ENCODE data around the gene FIZ1.

FIZ1 gene

GRCh38 chr19:55611983-55612645, 12.8 kb upstream of the FIZ1 start:
- no peak for DNase-seq

DNA sequence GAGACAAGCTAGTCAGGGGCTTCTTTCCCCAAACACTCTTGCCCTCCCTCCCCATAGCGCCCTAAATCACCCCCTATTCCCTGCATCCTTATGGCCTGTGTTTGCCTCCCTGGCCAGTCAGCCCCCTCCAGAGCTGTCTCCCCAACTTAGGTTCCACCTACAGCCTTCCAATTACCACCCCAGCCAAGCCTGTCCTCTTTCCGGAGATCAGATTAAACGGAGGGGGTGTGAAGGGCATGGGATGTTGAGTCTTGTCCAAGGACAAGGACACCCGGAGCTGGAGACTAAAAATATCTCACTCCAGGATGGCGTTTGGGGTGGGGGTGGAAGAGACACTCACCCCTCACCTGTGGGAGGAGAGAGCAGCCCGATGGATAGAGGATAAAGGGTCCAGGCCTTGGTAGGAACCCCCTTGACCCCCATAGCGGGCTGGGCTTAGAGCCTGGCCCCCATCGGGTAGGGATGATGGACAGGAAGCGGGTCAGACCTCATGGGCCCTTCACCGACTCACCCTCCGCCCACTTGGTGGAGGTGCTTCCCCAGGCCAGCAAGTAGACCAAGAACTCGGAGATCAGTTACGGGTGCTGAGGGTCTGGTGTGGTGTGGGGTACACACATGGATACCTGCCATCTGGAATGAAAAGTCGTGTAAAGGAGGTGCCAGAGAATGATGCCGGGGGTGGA, 12.1 kb upstream of the FIZ1 start:
- DNase-seq, result no peak

- no peak for DNase-seq
These were observed 10.0 kb upstream of the FIZ1 start for GRCh38 chr19:55609326-55609725.

GRCh38 chr19:55606817-55607216, 7.5 kb upstream of the FIZ1 start:
- DNase-seq, result no peak

DNA sequence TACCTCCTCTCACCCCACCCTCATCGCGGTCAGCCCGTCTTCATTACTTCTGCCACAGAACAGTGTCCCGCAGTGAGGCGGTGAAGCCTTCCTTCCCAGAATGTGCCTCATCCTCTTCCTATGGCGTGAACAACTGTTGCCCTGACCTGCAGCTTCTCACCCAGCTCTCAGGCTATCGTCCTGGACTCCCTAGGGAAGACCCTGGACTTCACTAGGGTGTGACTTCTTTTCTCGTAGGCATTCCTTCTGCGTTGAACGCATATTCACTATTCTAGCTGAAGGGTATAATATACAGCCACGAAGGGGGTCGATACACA, 7.1 kb upstream of the FIZ1 start:
- no peak for DNase-seq

DNA sequence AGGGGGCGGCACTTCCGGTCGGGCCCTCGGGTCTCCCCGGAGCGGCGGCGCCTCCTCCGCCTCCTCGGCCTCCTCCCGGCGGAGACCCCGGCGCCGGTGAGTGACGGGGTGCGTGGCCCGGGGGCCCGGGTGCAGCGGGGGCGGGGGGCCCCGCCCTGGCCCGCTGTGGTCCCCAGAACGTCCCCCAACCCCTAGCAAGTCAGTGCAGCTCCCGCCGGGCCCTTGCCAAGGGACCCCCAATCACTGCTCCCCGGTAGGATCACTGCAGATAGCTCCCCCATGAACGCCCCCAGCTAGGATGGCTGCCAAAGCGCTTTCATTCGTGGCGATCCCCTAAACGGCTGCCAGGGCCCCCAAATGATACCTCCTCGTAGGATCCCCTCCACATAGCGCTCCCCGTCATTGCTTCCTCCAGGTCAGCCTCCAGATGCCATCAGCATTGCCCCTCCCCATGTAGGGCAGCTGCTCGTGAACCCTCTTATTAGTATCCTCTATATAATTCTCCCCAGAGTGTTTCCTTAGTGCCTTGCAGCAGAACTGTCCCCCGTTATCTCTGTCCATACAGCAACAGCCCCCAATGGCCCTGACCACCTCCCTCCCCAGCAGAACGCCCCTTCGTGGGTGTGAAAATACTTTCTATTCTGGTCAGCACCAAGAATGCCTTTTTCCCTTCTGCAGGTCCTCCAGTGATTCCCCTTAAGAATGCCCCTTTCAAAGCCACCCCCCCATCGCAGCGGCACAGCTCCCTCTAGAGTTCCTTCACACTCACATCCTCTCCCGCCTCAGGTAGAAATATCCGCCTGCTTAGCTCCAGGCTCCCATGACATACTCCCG, 6.5 kb upstream of the FIZ1 start, which contains the start of gene ZNF865:
Gene ZNF865, plus strand, starts transcription at position 11 of the 834 bp plus-strand sequence. CDS start 7,972 bp downstream, outside the sequence.
- DNase-seq, result peak; percentile 80

DNA sequence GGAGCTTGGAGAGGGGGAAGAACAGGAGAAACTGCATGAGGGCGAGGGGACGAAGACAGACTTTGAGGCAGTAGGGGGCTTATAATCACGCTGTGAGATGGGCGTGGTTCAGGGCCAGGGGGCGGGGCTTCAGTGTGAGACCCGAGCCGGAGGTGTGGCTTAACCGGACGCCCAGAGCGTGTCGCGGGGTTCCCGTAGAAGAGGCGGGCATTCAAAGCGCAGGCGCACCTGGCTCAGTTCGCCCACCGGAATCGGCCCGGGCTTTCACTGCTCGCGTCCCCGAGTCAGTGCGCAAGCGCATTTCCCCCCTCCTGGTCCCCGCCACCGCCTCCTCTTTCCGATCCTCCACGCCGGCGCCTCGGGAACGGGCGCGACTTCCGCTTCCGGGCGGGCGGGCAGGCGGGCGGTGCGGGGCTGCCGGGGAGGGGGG, 5.9 kb upstream of the FIZ1 start:
- DNase-seq, result peak; percentile 99

GRCh38 chr19:55603581-55604292, 4.4 kb upstream of the FIZ1 start:
- DNase-seq, result no peak

GRCh38 chr19:55603115-55603514, 3.8 kb upstream of the FIZ1 start:
- DNase-seq, result no peak

GRCh38 chr19:55602104-55603001, 3.0 kb upstream of the FIZ1 start:
- no peak for DNase-seq

DNA sequence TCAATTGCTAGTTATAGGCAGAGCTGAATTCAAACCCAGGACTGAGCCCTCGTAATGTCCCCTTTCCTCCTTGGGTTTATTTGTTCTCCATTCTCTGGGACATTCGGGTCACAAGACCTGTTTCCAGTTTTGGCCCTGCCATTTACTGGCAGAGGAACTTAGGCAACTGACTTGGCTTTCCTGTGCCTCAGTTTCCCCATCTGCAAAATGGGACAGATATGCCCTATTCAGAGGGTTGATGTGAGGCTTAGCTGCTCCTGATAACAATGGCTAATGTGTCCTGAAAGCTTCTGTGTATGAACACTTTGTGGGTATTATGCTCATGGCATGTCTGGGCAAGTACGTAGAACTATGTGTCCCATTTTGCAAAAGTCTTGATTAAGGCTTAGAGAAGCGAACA, 1.8 kb upstream of the FIZ1 start:
- no peak for DNase-seq

GRCh38 chr19:55600662-55601028, 1.3 kb upstream of the FIZ1 start:
- DNase-seq, result no peak

DNA sequence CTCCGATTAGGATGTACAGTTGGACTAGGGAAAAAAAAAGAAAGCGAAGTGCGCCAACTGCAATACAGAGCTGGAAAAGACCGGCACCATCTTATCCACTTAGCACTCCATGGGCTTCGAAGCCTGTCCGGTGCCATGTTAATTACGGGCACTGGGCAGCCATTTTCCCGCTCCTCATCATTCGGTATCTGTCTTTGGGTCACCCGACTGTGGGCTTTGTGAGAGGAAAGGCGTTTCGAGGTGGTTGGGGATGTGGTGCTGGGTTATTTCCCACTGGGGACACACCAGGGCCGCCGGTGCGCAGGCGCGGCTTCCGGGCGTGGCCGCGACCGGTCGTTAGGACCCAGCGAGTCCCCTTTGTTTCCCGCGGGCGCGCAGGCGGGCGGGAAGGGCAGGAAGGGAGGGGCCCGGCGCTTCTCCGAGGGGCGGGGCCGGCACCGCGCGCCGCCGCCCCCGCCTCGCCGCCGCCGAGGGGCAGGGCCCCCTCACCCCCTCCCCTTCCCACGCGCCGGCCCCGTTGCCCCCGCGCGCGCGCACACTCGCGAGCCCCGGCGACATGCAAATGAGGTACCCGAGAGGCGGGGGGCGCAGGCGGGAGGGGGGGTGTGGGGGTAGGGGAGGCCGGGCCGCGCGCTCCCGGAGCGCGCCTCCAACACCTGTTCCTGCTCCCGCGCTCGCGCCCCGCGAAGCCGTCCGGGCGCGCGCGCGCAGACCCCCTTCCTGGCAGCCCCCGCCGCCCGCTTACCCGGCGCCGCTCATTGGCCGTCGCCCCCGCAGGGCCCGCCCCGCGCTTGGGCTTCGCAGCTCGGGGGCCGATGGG, 735 bp upstream of the FIZ1 start, which contains the start of gene ZNF524:
Gene ZNF524, plus strand, starts transcription at position 447 of the 820 bp plus-strand sequence. CDS start 1,825 bp downstream, outside the sequence.
- peak; percentile 90 for DNase-seq

DNA sequence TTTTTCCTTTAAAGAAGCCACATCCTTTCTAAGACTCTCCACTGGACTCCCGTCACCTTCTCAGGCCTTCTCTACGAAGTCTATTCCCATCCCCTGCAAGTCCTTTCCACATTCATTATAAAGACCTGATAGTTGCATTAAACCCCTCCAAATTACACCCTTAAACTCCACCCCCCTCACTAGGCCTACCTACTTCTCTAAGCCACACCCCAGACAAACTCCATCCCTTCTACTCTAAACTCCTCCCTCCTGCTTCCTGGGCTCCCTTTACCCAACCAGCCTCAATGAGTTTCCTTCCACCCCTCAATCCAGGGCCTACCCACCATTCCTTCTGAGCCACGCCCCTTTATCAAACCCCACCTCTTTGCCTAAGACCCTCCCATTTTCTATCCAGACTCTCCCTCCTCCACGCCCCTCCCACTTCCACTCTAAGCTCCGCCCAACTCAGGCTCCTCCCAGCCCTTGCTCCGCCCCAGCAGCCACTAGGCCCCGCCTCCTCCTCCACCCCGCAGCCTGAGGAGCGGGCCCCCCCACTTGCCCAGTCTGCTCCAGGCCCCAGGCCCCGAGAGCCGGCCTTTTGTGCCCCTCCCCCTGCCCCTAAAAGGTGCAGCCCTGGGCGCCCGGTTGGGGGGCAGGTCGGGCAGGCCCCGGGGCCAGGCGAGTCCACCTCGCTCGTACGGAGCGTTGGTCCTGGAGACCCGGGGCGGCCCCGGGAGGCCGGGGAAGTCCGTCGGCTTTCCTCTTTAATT, 424 bp downstream of the FIZ1 start:
- DNase-seq, result peak; percentile 98

DNA sequence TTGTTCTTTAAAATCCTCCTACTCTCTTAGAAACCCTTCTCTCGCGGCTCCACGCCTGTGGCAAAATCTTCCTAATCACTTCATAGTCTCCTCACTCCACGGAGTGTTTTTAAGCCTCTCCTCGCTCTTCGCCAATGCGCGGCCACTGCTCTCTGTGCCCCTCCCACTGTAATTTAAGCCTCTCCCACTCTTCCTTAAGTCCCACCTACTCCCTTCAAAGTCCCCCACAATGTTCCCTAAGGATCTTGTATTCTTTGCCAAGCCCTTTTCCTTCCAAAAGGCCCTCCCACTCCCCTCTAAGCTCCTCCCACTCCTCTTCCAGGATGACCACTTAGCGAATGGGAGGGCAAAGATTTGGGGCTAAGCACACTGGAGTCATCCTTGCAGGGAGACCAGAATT, 1.3 kb downstream of the FIZ1 start:
- DNase-seq, result no peak

- DNase-seq, result no peak
These were observed 1.8 kb downstream of the FIZ1 start for GRCh38 chr19:55597501-55597921.

DNA sequence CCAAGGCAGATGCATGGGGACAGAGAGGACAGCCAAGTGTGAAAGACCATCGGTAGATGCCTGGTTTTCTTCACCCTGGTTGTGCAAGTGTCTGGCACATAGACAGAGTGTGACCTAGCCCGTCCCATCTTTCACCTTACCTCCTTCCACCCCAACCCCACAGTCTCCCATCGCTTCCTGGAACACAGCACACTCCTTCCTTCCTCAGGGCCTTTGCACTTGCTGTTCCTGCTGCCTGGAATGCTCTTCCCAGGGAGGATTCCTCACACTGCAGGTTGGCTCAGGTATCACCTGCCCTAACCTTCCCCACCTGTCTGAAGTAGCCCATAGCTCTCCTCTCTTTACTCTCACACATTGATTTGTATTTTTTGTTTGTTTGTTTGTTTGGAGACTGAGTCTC, 3.0 kb downstream of the FIZ1 start:
- no peak for DNase-seq

DNA sequence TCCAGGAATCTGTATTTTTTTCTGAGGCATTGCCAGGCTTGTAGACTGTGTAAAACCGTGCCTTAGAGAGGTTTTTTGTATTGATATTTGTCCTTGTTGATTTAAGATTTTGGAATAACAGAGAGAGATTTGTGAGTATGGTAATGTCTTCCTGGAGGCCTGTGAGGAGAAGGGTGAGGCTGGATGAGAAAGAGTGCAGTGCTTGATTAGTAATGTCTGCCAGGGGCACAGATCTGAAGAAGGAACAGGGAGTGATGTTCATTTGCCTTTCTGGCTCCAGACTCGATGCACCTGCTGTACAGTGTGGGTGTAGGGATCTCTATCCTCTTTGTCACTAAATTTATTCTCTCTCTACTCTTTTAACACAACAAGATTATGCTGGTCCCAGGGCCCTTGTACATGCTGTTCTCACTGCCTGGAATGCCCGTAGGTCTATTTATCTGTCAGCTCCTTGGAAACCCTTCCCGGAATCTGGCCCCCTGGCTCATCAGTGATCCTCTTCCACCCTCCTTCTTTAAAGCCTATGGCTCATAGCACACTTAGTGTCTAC, 4.2 kb downstream of the FIZ1 start:
- DNase-seq, result no peak

GRCh38 chr19:55593096-55593772, 6.1 kb downstream of the FIZ1 start:
- no peak for DNase-seq

Data from activated CD8-positive, alpha-beta memory T cell treated with anti-CD3 and anti-CD28 coated beads, Interleukin-2, amount 50 U/mL, for 48 hours (primary cell).